ENCODE results near the gene R3HDM2. TPM values are rescaled to one million over a fixed set of nuclear protein-coding genes. Genes with fewer than 3 reads are reported as not detected.

Gene R3HDM2
- total and polyA plus RNA-seq, 2 donors (not counting 1 experiment from before 2014, with no cell fraction given) = 21.3 to 22.8 TPM

DNA sequence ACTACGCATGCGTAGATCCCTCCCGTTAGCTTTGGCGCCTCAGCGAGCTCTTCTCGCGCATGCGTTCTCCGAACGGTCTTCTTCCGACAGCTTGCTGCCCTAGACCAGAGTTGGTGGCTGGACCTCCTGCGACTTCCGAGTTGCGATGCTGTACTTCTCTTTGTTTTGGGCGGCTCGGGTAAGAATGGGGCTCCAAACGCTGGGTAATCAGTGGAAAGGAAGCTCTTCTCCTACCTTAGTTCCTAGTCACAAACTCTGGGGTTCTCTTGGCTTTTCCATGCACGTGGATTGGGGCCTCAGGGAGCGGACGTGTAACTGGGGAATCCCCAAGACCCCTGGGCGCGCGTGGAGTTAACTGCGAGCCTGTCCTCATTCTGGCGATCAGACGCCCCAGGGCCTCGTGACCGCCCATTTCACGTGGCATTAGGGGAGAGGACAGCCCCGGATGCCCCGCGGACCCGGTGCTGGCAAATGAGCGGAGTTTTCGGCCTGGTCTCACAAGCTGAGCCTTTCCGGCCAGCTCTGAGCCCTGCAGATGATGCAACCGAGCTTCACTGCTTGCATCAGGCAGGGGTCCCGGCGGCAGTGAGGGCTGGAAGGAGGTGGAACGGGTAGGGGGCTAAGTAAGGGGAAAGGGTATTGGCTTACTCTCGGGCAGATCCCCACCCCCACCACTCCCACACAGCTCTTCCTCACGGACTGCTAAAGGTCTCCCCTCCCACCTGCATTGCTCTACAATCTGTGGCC lies 201.0 kb downstream of the R3HDM2 start, which contains the start of gene SHMT2:
SHMT2 (plus strand) TSS at position 78 of the 747 bp plus-strand sequence; CDS start at position 146, 68 bp downstream.
- H3K9ac ChIP-seq (ENCODE audit: insufficient read depth, low read length) = peak within 1 kb of the TSS; percentile 88
- peaks cover 28% of the 10 kb centered on the region for H3K36me3 ChIP-seq (ENCODE audit: control insufficient read depth, insufficient read depth, low read length)
- TF ChIP-seq CTCF (conservative IDR thresholded peaks at IDR 0.05 in 1 of 2, IDR thresholded peaks at IDR 0.05 in 1 of 2; ENCODE audit: low read depth in 1 of 2, low read length in 2 of 2) (no peak), EZH2 (IDR thresholded peaks at IDR 0.05; ENCODE audit: low read length, missing control alignments) (no peak)
- peaks cover 34% of the 10 kb centered on the region for H3K4me1 ChIP-seq (ENCODE audit: control insufficient read depth, extremely low read depth, insufficient read depth, low read length)
- H3K4me2 ChIP-seq (ENCODE audit: extremely low read depth, insufficient read depth, low read length) = peak within 1 kb of the TSS; percentile 99
- H3K27ac ChIP-seq (ENCODE audit: insufficient read depth, low read length) = peak within 1 kb of the TSS; percentile 91
- peaks cover 28% of the 10 kb centered on the region for H3K79me2 ChIP-seq (ENCODE audit: control insufficient read depth, insufficient read depth, low read length)
- peak within 1 kb of the TSS; percentile 58 to 97 (median 88) for H3K4me3 ChIP-seq (replicated peaks in 1 of 4; ENCODE audit: control extremely low read depth in 1 of 4, insufficient read depth in 1 of 4, low read depth in 3 of 4, low read length in 4 of 4)
- peaks cover 2% of the 10 kb centered on the region for H4K20me1 ChIP-seq (ENCODE audit: control insufficient read depth, extremely low read depth, insufficient read depth, low read length)
- peak; percentile 89 to 96 for DNase-seq (ENCODE audit: low read depth in 2 of 2)
- H2AFZ ChIP-seq (ENCODE audit: low read length) = peak within 1 kb of the TSS; percentile 11
- peaks cover 3% of the 10 kb centered on the region for H3K27me3 ChIP-seq (ENCODE audit: control insufficient read depth, insufficient read depth, low read length)
- no peaks in the 10 kb centered on the region for H3K9me3 ChIP-seq (ENCODE audit: control insufficient read depth, insufficient read depth, low read depth, low read length)

- H4K20me1 ChIP-seq (ENCODE audit: control insufficient read depth, extremely low read depth, insufficient read depth, low read length) = peaks cover 2% of the 10 kb centered on the region
- peak overlapping the region; percentile 58 to 97 (median 88) for H3K4me3 ChIP-seq (replicated peaks in 1 of 4; ENCODE audit: control extremely low read depth in 1 of 4, insufficient read depth in 1 of 4, low read depth in 3 of 4, low read length in 4 of 4)
- H3K36me3 ChIP-seq (ENCODE audit: control insufficient read depth, insufficient read depth, low read length) = peaks cover 24% of the 10 kb centered on the region
- H3K4me2 ChIP-seq (ENCODE audit: extremely low read depth, insufficient read depth, low read length) = peak overlapping the region; percentile 4
- peaks cover 28% of the 10 kb centered on the region for H3K79me2 ChIP-seq (ENCODE audit: control insufficient read depth, insufficient read depth, low read length)
- H2AFZ ChIP-seq (ENCODE audit: low read length) = peak overlapping the region; percentile 11
- TF ChIP-seq CTCF (conservative IDR thresholded peaks at IDR 0.05 in 1 of 2, IDR thresholded peaks at IDR 0.05 in 1 of 2; ENCODE audit: low read depth in 1 of 2, low read length in 2 of 2) (no peak), EZH2 (IDR thresholded peaks at IDR 0.05; ENCODE audit: low read length, missing control alignments) (no peak)
- H3K27me3 ChIP-seq (ENCODE audit: control insufficient read depth, insufficient read depth, low read length) = peaks cover 3% of the 10 kb centered on the region
- H3K27ac ChIP-seq (ENCODE audit: insufficient read depth, low read length) = peak overlapping the region; percentile 91
- no peak overlapping the region for H3K9ac ChIP-seq (ENCODE audit: insufficient read depth, low read length)
- no peaks in the 10 kb centered on the region for H3K9me3 ChIP-seq (ENCODE audit: control insufficient read depth, insufficient read depth, low read depth, low read length)
- no peak for DNase-seq (ENCODE audit: low read depth in 2 of 2)
- peaks cover 29% of the 10 kb centered on the region for H3K4me1 ChIP-seq (ENCODE audit: control insufficient read depth, extremely low read depth, insufficient read depth, low read length)
These were observed 201.7 kb downstream of the R3HDM2 start for GRCh38 chr12:57229046-57229633.

- DNase-seq (ENCODE audit: low read depth in 2 of 2) = no peak
- Histone ChIP-seq H2AFZ (ENCODE audit: low read length) (no peak overlapping the region), H3K9ac (ENCODE audit: insufficient read depth, low read length) (no peak overlapping the region), H3K36me3 (ENCODE audit: control insufficient read depth, insufficient read depth, low read length) (peaks cover 11% of the 10 kb centered on the region), H3K9me3 (ENCODE audit: control insufficient read depth, insufficient read depth, low read depth, low read length) (no peaks in the 10 kb centered on the region), H3K4me2 (ENCODE audit: extremely low read depth, insufficient read depth, low read length) (no peak overlapping the region), H3K27me3 (ENCODE audit: control insufficient read depth, insufficient read depth, low read length) (peaks cover 3% of the 10 kb centered on the region), H4K20me1 (ENCODE audit: control insufficient read depth, extremely low read depth, insufficient read depth, low read length) (peaks cover 2% of the 10 kb centered on the region), H3K4me1 (ENCODE audit: control insufficient read depth, extremely low read depth, insufficient read depth, low read length) (peaks cover 23% of the 10 kb centered on the region), H3K79me2 (ENCODE audit: control insufficient read depth, insufficient read depth, low read length) (peaks cover 28% of the 10 kb centered on the region), H3K4me3 (replicated peaks in 1 of 4; ENCODE audit: control extremely low read depth in 1 of 4, insufficient read depth in 1 of 4, low read depth in 3 of 4, low read length in 4 of 4) (no peak overlapping the region), H3K27ac (ENCODE audit: insufficient read depth, low read length) (no peak overlapping the region)
- no peak for TF ChIP-seq EZH2 (IDR thresholded peaks at IDR 0.05; ENCODE audit: low read length, missing control alignments)
These were observed 203.3 kb downstream of the R3HDM2 start for GRCh38 chr12:57227315-57228115.

Measured in fibroblast of lung (primary cell).